Measurements from ENCODE around the gene GM2A.

GM2A gene

DNA sequence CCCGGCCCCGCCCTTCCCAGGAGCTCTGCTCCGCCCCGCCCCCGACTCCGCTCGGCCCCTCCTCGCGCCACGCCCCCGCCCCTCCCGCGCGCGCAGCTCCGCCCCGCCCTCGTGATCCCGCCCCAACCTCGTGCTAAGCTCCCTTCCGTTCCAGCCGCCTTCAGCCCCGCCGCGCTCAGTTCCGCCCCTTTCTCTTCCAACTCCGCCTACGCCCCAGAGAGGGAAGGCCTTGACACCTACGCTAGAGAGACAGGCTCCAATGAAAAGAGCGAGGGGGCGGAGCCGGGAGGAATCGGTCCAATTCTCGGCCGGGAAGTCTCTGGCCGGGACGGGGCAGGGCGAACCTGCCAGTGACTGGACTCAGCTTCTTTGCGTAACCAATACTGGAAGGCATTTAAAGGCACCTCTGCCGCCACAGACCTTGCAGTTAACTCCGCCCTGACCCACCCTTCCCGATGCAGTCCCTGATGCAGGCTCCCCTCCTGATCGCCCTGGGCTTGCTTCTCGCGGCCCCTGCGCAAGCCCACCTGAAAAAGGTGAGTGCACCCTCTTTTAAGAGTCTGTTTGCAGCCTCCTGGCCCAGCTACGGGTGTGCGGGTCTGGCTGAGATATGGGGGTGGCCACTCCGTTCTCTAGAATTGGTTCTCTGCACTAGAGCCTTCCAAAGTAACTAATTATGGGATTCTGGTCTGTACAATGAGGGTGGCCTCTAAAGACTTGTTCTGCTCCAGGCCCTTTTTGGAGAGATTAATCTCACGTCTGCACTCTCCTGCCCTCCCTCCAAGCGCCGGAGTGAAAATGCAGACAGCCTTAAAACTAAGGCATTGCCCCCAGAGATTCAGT is at the start of gene GM2A:
Gene GM2A, plus strand, starts transcription at position 424 of the 843 bp plus-strand sequence. Its CDS starts 32 bp downstream, at position 456.
- DNase-seq = peak; percentile 94

GRCh38 chr5:151204051-151204450 is 48.9 kb upstream of the GM2A start:
- DNase-seq = no peak

- no peak for DNase-seq
Measured at GRCh38 chr5:151205411-151205810, 47.6 kb upstream of the GM2A start.

- DNase-seq = no peak
Measured at GRCh38 chr5:151208481-151208914, 44.5 kb upstream of the GM2A start.

- DNase-seq = no peak
Measured at GRCh38 chr5:151212406-151212798, 40.6 kb upstream of the GM2A start.

DNA sequence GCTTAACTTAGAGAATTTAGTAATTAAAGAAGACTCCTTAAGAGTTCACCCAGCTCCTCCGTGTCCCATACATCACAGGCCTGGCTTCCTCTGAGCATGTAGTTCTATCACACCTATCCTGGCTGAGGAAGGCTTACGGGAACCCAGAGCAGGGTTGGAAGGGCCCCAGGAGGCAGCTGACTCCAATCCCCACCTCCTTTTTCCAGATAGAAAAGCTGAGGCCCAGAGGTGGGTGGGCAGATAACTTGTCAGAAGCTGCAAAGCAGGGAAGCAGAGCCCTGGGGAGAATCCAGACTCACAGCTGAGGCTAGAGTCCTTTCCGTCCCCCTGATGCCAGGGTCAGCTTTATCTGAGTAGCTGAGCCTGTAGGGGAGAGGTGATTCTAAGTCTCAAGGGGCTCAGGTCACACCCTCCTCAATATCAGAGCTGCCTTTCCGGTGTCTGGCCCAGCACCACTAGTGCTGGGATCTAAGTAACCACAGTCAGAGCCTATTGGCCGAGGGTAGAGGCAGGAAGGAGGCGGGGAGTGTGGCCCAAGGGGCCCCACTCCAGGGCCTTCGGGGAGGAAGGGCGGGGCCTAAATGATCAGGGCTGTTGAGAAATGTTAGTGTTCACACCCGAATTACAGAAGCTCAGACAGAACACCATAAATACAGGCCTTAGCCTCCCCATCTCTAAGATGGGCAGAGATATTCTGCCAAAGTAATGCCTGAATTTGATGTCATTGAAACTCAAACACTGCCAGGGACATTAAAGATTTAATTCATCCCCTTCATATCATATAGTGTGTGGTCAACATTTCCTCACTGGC is 39.0 kb upstream of the GM2A start:
- no peak for DNase-seq

- no peak for DNase-seq
Measured at GRCh38 chr5:151214614-151215545, 38.1 kb upstream of the GM2A start.

- DNase-seq = no peak
Measured at GRCh38 chr5:151215546-151215880, 37.5 kb upstream of the GM2A start.

DNA sequence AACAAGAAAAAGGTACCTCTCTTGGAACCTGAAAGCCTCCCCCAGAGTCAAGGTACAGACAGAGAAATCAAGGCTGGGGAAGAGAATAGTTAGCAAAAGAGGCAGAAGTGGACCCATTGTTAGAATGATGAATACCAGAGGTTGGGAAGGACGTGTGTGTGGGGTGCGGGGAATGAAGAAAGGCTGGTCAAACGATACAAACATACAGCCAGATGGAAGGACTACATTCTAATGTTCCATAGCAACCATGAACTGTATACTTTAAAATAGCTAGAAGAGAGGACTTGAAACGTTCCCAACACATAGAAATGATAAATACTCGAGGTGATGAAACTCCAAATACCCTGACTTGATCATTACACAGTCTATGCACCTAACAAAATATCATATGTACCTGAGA is 36.2 kb upstream of the GM2A start:
- DNase-seq = no peak

GRCh38 chr5:151218177-151218576 is 34.8 kb upstream of the GM2A start:
- no peak for DNase-seq

- no peak for DNase-seq
Measured at GRCh38 chr5:151219138-151219537, 33.8 kb upstream of the GM2A start.

DNA sequence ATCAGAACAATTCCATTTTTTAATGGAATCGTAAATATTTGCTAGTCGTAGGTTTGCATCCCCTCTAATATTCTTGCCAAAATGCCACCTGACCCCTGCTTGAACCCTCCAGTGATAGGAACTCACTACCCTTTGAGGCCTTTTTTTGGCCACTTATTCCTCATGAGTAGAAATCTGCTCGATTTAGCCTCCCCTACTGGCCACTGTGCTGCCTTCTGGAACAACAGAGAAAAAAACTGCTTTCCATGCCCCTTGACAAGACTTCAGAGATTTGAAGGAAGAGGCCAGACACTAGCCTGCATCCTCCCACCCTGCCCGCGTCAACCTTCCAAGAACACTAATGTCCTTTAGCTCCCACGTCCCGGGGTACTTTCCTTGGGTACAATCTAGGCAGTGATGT is 33.2 kb upstream of the GM2A start:
- no peak for DNase-seq

DNA sequence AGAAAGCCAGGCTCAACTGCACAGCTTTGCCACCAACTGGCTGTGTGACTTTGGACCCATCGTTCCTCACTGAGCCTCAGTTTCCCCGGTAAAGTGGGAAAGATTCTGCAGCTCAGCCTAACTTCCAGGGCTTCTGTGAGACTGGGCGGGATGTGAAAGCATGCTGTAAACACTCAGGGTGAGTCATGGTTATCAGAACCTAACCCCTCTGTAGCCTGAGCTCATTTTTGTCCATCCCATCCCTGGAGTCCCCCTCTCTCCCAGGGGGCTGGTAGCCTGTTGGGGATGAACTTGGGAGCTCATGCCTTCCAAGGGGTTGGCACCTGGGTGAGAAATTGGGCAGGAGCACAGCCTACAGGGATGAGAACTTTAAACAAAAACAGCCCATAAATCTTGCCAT is 31.4 kb upstream of the GM2A start:
- DNase-seq = no peak

DNA sequence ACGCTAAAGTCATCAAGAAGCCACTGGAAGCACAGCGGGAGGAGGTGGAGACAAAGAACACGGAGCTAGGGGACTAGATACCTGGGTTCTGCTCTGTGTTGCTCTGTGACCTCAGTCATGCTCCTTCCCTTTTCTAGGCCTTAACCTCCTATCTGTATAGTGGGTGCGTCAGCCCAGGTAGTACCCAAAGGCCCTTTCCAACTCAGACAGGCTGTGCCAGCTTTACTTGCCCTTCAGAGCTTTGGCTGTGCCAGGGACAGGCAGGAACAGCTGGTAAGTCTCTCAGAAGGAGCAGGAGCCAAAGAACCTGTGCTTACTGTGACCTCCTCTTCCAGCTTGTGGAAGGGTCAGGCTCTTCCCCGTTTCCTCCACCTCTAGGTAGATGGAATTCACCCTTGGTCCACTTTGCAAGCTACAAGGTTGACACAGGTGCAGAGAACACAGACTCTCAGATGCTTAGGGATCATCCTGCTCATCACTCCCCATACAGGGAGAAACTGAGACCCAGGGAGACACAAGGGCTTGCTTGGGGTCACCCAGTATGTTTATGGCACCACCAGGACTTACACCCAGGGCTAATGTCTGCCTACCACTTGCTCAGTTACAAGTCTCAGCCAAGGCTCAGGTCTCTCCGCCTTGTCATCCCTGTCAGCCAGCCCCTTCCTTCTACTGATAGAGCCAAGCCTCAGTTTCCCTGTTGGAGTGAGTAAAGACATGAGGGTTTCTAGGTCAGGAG is 30.8 kb upstream of the GM2A start:
- DNase-seq = no peak

- no peak for DNase-seq
Measured at GRCh38 chr5:151222790-151223446, 30.1 kb upstream of the GM2A start.

DNA sequence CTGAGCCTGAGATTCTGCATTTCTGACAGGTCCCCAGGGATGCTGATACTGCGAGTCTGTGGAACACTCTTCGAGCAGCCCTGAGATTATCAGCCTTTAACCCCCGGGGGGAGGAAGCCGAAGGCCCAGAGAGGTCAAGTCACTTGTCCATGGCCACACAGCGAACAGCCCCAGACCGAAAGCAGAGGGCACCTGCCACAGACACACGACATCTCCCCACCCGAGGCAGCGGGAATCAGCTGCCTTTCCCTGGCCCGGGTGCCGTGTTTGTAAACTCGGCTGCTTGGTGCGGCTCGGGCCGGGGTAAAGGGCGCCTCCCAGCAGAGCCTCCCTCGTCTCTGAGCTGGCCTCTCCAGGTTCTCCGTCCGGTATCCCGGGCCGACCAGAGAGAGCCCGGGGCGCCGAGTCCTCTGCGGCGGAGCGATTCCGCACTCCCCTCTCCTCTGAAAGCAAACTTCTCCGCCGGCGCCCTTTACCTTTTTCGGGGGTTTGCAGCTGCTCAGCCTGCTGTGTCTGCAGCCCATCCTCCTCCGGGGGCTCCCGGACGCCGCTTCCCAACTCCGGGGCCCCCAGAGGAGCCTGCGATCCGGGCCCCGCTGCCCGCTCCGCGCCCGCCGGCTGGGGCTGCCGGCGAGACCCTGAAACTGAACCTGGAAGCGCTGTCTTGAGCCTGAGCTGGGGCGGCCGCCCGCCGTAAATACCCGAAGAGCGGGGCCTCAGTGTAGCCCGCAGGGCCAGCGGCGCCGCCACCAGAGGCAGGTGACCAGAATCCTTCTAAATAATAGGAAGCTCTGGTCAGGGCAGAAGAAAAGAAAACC is 29.3 kb upstream of the GM2A start, which contains the start of gene CCDC69:
Gene CCDC69, minus strand, starts transcription at position 646 of the 818 bp plus-strand sequence. Its CDS starts 122 bp downstream, at position 524.
- peak; percentile 32 for DNase-seq

GRCh38 chr5:151224372-151224771 is 28.6 kb upstream of the GM2A start:
- DNase-seq = no peak

- DNase-seq = no peak
Measured at GRCh38 chr5:151225071-151225470, 27.9 kb upstream of the GM2A start.

- no peak for DNase-seq
Measured at GRCh38 chr5:151225475-151225874, 27.5 kb upstream of the GM2A start.

DNA sequence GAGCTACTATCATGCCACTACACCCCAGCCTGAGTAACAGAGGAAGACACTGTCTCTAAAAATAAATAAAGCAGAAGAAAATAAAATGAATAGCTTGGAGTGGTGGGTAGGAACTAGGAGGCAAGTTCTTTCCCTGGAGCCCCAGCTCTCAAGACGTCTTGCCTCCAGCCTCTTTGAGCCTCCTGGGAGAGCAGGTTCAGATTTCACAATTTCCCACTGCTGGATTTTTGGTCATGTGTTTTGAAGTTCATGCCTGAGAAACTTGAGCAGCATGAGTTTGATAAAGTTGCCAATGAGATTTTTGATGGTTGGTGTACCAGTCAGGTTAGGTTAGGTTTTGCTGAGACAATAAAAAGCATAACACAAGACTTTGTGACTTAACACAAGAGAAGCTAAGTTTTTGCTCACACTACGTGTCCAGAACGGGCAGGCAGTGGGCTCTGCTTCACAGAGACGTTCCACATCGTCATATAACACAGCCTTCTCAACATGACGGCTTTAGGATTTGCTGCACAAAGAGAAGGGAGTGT is 25.0 kb upstream of the GM2A start:
- DNase-seq = no peak
